Inflammatory macrophage (primary cell): Measurements from ENCODE around the gene PCED1B.
"Not testable (repeated sequence)": the region's sequence is repeated elsewhere in the genome, so short reads cannot be mapped to it uniquely, and the experiment has no call there.

Source experiments
- DNase-seq, 2 donors: peaks; one replicate each; pipeline ENCODE4 v3.0.0-alpha.2; 2020 to 2022

Gene PCED1B

GRCh38 chr12:47214001-47214619 is 134.7 kb downstream of the PCED1B start:
- no peak for DNase-seq

DNA sequence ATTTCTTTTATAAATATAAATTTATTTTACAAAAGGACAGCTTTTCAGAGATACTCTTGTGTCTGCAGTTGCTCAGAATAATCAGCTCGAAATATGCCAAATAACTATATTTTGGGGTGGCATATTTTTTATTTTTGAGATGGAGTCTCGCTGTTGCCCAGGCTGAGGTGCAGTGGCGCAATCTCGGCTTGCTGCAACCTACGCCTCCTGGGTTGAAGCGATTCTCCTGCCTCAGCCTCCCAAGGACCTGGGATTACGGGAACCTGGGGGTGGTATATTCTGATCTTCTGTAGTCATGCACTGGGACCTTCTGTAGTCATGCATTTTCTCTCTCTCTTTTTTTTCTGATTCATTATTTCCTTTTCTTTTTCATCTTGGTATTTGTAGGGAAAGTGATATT is 135.3 kb downstream of the PCED1B start:
- no peak for DNase-seq

DNA sequence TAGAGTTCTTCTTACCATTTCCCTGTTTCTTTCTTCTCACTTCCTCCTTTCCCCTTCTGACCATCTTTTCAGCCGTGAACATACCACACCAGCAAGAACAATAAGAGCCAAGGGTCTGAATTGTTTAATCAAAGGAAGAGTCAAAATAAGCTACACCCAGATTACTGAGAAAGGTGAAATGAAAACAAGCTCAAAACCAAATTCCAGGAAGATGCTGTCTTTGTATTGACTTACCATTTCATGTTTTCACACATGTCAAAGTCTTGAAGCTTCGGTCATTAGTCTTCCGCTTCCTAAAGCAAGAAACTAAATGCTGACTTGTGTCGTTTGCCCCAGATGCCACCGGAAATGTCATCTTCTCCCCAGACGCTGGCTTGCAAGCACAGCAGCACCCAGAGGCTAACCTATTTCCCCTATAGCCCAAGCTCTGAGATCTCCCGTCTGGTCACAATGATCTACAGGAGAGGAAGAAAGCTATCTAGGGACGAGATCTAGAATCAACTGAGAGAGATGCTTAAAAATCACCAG is 136.8 kb downstream of the PCED1B start:
- peak; percentile 80 to 89 for DNase-seq

GRCh38 chr12:47217595-47217869 is 138.1 kb downstream of the PCED1B start:
- not testable (repeated sequence) for DNase-seq

- no peak for DNase-seq
These were observed 138.8 kb downstream of the PCED1B start for GRCh38 chr12:47218191-47218654.

DNA sequence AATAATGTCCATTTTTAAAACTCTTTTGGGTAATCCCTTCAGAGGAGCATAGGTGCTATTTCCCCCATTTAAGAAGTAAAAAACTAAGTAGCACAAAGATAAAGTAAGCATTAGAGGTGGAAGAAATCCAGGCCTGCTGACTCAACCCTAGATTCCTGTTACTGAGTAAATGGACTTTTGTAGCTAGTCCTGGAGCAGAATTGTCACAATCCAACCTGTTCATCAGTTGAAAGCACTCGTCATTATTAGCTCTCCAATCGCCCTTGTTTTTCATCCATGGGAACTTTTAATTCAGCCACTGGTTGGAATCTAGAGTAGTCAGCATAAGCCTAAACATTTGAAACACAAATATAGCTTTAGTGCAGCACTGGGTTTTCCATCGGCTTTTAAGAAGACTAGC is 139.8 kb downstream of the PCED1B start:
- DNase-seq: no peak

DNA sequence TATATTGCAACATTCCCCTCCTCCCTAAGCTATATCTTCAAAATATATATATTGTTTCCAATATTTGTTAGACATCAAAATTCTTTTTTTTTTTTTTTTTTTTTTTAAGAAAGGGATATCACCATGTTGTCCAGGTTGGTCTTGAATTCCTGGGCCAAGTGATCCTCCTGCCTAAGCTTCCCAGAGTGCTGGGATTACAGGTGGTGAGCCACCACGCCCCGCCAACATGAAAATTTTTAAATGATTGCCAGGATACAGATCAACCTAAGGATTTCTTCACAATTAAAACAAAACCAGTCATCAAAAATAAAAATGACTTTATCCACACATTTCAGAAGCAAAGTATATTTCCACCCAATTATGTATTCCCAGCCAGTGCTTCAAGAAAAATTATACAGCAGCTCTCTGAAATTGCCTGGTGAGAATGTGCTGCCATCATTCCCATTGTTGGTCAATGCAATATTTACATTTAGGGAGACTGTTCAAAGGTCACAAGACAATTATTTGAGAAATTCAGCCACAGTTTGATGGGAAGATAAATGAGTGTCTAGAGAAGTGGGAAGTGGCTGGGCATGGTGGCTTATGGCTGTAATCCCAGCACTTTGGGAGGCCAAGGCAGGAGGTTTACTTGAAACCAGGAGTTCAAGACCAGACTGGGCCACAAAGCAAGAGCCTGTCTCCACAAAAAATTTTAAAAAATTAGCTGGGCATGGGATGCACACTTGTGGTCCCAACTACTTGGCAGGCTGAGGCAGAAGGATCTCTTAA is 142.0 kb downstream of the PCED1B start:
- DNase-seq: no peak

GRCh38 chr12:47222520-47223030 is 143.2 kb downstream of the PCED1B start:
- no peak for DNase-seq

GRCh38 chr12:47223031-47223847 is 143.8 kb downstream of the PCED1B start:
- no peak for DNase-seq

DNA sequence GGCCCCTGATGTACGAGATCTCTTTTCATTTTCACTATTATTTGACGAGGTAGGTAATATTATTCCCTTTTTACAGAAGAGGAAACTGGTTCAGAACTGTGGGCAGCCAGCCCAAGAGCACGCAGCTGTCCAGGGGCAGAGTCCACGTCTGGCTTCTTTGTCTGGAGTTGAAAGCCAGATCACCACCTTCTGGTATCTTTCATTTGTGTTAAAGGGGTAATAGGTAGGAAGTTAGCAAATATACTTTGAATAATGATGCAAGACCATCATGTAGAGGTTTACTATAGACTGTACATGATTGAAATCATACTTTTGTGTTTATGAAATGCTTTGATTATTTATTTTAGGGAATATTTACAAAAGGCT is 144.4 kb downstream of the PCED1B start:
- peak; percentile 14 to 39 for DNase-seq

DNA sequence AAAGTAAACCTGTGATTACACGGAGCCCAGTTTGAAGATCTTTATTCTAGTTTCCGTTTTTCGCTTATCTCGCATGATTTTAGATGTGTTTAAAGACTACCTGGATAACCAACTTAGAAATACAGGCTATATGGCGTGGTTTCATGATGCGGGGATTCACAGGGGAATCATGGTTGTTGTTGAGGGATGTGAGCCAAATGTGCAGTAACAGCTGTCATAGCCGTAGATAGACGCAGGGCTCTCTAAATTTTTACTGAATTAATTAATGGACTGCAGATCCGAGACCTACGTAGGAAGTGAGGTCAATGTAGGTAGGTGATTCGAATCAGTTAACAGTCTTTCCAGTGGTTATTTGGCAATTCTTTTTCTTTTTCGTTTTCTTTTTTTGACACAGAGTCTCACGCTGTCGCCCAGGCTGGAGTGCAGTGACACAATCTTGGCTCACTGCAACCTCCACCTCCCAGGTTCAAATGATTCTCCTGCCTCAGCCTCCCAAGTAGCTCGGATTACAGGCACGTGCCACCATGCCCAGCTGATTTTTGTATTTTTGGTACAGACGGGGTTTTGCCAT is 145.2 kb downstream of the PCED1B start:
- no peak for DNase-seq

DNA sequence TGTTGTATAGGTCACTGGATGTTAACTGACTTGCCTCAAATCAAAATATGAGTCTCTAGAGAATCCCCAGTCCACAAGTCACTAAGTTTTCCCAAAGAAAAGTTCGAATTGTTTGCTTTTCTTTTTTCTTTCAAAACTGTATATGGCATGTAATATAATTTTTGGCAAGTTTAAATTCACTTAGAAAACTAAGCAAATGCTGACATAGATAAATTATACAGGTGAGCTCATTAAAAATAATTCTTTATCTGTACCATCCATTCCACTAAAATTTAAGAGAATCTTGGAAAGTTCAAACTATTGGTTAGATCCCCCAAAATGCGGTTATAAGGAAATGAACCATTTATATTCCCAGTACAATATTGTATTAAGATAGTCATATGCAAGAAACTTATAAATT is 145.9 kb downstream of the PCED1B start:
- no peak for DNase-seq

GRCh38 chr12:47226199-47226598 is 146.8 kb downstream of the PCED1B start:
- DNase-seq: no peak

- DNase-seq: no peak
These were observed 149.4 kb downstream of the PCED1B start for GRCh38 chr12:47228802-47229201.

DNA sequence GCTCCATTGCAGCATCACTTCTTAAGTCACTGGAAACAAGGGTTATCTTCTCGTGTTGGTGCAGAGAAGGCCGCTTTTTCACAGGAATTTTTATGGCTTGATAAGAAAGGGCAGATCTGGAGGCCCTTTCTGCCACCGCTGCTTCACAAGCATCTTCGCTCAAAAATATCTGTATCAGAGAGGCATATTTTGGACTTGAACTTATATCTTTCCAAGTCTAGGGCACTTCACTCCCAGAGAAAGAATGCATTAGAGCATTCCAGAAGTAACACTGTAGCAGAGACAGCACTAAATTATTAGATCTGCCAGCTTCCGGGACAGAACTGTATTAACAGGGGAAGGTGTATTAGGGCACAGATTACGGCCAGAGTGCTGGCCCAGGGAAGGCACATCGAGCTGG is 152.0 kb downstream of the PCED1B start:
- no peak for DNase-seq

DNA sequence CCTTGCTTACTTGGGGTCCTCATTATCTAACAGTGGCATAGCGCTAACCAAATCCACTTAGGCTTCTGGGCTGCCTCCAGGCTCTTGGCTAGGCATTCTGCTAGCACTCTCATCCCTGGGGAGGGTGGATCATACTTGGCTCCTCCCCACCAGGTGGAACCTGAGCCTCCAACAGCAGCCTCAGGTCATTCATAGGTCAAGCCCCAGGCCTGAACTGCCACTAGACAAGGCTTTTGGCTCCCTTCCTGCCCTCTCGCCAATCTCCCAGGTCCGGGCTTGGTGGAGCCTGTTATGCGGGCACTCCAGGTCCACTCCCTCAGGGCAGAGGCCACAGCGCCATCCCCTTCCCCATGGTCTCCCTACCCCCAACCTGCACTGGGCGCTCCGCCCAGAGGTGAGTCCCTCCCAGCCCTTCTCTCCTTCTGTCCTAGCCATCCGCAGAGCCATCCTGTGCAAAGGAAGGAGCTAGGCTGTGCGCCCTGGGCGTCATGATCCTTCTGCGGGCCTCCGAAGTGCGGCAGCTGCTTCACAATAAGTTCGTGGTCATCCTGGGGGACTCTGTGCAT is 155.2 kb downstream of the PCED1B start:
- no peak for DNase-seq

DNA sequence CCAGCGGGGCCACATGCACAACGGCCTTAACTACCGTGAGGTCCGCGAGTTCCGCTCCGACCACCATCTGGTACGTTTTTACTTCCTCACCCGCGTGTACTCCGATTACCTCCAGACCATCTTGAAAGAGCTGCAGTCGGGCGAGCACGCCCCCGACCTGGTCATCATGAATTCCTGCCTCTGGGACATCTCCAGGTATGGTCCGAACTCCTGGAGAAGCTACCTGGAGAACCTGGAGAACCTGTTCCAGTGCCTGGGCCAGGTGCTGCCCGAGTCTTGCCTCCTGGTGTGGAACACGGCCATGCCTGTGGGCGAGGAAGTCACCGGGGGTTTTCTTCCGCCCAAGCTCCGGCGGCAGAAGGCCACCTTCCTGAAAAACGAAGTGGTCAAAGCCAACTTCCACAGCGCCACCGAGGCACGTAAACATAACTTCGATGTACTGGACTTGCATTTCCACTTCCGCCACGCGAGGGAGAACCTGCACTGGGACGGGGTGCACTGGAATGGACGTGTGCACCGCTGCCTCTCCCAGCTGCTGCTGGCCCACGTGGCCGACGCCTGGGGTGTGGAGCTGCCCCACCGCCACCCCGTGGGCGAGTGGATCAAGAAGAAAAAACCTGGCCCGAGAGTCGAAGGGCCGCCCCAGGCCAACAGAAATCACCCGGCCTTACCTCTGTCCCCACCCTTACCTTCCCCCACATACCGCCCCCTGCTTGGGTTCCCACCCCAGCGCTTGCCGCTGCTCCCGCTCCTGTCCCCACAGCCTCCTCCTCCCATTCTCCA is 156.0 kb downstream of the PCED1B start:
- DNase-seq: no peak

- no peak for DNase-seq
These were observed 156.8 kb downstream of the PCED1B start for GRCh38 chr12:47236109-47236714.

GRCh38 chr12:47237751-47238211 is 158.4 kb downstream of the PCED1B start:
- DNase-seq: no peak

GRCh38 chr12:47238669-47239114 is 159.3 kb downstream of the PCED1B start:
- DNase-seq: no peak

DNA sequence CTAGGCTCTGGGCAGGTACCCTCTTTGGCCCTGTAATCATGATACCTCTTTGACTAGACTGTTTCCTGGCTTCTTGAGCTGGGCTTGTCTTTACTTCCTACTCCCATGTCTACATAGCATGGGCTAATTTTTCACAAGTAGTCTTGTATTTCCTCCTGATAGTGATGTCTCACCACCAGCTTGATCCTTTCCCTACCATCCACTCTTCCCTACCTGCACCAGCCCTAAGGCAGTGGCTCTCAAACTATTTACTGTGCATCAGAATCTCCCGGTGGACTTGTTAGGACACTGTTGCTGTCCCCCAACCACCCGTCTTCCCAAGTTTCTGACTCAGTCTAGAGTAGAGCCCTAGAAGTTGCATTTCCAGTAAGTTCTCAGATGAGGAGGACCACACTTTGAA is 163.0 kb downstream of the PCED1B start:
- no peak for DNase-seq
